Activated CD8-positive, alpha-beta memory T cell treated with anti-CD3 and anti-CD28 coated beads, Interleukin-2, amount 50 U/mL, for 4 hours (primary cell): Measurements from ENCODE around the gene TNS1.

Experiments used
- DNase-seq: peaks from one replicate; pipeline ENCODE4 v3.0.0-alpha.2; 2020

Gene TNS1

DNA sequence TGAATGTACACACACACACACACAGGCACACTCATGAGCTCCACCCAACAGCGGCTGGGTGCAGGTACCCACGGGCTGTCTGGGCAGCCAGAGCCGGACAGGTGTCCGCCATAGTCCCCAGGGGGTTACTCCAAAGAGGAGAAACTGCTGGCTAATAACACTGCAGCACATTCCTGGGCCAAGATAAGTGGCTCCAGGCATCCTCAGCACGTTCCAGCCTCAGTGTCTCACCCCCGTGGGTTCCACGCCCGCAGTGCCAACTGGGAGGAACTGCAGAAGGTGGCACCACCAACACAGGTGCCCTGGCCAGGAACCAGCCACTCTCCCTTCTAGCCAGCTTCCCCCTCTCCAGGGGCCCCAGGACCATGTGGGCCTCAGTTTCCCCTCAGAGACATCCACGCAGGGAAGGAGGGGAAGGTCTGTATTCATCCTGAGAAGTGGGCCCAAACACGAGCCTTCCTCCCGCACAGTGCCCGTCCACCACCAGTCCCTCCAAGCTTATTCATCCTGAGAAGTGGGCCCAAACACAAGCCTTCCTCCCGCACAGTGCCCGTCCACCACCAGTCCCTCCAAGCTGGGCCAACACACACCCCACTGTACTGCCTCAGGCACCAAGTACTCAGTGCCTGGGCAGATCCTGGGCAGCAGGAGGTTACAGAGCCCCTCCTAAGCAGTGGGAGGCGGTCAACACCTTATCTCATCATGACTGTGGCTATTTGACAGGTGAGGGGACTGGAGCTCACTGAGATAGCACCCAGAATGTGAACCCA is 47.6 kb downstream of the TNS1 start:
- no peak for DNase-seq

DNA sequence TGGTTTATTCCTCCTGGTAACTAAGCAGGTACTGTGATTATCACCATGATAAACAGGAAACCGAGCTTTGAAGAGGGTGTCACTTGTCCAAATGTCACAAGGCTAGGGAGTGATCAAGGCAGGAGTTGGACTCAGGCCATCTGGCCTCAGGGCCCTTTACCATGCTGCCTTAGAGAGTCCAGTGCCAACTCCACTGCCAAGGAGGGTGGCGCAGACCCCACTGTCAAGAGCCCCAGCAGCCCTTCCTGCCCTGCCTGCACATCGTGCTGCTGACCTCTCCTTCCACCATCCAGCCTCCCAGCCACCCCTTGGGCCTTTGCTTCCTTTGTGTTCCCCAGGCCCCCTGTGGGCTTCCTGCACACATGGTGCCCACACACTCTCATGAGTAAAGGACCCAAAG is 48.3 kb downstream of the TNS1 start:
- no peak for DNase-seq

DNA sequence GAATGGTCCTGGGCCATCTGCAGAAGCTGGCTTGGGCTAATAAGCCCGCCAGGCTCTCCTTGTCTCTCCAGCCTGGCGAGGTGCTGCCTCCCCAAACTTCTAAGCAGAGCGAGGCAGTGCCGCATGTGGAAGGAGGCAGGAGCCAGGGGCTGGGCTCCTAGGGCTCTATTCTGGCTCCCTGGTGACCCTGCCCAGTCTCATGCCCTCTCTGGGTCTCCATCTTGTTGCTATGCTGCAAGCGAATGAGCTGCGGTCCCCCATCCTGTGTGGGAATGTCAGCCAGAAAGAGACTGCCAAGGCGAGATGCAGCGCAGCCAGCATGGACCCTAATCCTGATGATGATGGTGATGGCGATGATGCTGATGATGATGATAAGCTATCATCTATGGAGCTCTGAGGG is 48.7 kb downstream of the TNS1 start:
- no peak for DNase-seq

DNA sequence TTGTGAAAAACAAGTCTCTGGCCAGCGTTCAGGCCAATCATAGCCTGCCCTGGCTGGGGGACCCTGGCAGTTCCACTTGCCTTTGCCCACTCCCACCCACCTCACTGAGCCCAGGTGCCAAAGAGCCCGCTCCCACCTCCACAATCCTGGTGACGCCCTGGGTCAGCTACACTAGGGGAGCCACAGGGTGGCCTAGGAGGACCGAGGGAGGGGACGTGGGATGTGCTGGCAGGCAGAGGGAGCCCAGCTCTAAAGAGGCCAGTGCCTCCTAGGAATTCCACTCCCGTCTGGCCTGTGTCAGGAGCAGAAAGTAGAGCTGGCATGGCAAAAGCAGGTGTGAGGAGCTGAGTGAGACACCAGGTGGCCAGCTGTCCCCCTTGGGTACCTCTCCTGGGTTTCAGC is 49.3 kb downstream of the TNS1 start:
- no peak for DNase-seq

DNA sequence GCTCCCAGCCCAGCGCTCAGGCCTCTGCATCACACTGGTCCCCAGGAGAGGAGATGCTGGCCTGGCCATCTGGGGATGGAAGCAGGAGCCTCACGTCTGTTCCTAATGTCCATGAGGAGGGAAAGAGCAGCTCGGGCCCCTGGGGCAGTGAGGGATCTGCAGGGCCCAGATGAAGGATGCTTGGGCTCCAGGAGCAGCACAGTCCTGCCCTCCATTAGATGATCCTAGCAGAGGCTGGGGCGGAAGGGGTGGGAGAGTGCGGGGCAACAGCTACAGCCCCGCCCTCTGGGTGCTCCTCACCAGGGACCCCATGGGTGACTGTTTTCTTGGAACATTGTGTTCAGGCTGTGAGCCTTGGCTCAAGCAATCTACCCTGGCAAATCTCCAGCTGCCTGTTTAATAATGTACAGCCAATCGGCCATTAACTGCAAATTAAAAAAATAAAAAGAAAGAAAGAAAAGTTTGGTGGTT is 49.7 kb downstream of the TNS1 start:
- no peak for DNase-seq

DNA sequence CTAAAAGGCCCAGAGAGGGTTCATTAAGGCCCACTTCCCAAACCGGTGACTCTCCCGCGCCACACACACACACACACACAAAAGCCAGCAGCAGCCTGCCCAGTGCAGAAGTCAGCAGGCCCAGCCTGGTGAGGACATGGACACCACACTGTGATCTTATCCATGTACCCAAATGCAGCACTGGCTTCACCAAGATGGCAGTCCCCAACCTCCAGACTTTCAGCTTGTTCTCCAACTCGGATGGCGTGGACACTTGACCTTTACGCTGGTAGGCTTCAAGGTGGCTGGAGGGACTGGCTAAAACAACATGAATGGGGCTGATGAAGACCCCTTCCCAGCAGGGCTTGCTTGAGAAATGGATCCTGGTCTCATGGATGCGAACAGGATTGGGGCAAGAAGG is 50.4 kb downstream of the TNS1 start:
- DNase-seq: no peak

DNA sequence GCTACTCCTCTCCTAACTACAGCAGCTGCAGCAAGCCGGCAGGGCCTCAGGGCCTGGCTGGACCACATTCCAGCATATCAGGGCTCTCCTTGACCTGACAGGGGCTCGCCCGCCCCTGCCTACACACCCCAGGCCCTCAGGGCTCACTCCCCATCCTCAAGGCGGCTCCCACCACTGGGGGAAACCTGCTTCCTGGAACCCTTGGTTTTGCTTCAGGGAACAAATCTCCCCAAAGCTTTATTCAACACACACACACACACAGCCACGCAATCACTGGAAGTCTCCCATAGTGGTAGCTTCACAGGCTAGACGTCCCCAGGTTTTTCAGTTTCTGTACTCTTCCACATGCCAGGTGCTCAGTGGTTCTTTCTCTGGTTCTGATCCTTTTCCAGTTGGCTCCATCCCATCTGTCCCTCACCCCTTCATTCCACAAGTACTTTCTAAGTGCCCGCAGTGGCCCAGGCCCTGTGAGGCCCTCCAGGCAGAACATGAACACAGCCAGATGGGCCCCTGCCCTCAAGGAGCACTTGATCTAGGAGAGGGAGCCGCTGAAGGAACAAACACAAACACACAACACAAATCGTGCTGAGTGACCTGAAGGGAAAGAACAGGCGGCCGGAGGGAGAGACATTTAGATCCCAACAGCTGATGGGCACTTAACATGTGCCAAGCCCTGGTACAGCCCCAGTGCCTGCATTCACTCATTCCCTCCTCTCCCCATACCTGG is 51.1 kb downstream of the TNS1 start:
- no peak for DNase-seq

DNA sequence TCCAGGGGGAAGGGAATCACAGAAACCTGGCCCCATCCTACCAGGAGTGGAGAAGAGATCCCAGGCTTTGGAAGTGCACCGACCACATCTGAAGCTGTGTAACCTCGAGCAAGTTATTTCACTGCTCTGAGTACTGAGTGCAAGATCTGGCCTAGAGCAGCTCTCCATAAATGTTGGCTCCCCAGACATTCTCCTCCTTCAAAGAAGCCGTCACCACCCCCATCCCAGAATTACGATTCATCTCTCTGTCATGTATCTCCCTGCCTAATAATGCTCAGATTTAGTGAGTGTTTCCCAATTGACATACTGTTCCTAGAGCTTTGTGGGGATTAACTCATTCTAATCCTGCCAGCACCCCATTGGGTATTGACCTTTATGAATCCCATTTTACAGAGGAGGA is 51.7 kb downstream of the TNS1 start:
- no peak for DNase-seq

DNA sequence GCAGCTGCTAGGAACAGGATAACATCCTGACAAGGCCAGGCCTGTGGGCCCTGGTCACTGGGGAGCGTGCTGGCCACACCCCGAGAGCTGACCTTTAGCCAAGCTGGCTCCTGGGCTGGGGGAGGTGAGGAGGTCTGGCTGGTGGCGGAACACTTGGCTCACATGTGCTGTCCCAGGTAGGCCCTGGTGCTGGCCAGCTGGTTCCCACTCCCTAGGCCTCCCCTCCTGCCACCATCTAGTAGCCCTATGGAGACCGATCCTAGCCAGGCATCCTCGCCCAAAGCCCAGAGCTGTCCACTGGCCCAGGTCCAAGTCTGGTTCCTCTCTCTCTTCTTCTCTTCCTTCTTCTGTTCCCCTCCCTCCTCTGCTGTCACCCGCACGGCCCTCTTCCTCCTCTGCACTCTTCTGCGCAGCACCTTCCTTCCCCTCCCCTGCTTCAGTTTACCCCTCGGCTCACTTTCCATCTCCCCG is 52.4 kb downstream of the TNS1 start:
- DNase-seq: no peak

DNA sequence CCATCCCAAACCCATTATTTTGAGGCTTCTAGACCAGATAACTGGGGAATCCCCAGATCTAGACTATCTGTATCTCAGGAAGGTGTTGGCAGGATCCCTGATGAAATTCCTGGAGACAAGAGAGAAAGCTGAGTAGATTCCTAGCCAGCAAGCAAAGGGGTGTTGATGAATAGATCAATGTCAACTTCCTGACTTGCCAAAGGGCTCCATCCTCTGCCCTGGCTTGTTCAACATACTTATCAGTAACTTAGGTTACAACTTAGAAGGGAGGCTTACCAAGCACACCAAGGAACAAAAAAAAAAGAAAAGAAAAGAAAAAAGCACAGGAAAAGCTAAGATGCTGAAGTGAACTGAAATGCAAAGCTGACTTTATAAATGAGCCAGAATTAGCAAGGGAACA is 53.3 kb downstream of the TNS1 start:
- DNase-seq: no peak

DNA sequence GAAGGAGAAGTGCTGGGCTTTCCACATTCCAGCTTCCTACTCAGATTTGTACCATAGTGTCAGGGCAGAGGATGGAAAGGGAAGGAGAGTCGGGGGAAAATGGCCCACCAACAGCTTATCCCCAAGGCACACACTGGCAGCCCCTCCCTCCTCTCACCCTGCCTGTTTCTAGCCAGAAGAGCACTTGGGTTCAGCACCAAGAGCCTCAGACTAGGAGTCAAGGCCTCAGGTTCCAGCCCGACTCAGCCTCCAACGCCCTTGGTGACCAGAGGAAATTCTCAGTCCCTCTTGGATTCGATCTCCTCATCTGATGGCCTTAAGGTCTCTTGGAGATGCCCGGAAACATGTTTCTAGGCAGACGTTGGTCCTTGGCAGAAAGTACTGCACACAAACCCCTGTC is 53.9 kb downstream of the TNS1 start:
- no peak for DNase-seq

DNA sequence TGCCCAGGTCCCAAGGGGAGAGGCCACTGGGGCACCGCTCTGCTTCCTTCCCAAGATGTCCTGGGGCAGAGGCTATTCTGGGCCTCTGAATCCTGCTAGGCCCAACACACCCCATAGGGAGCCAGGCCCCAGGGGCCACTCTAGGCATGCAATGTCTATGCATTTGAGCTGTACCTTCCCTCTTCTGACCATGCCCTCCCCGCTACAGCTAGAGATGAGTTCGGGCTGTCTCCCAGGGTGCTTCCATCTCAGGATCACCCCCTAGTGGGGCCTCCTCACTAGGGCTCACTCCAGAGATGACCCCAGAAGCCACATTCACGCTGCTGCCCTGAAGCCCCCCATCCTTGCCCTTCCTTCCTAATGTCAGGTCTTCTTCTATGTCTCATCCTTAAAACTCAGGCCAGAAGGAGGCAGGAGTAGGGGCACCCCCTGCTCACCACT is 54.4 kb downstream of the TNS1 start:
- no peak for DNase-seq

DNA sequence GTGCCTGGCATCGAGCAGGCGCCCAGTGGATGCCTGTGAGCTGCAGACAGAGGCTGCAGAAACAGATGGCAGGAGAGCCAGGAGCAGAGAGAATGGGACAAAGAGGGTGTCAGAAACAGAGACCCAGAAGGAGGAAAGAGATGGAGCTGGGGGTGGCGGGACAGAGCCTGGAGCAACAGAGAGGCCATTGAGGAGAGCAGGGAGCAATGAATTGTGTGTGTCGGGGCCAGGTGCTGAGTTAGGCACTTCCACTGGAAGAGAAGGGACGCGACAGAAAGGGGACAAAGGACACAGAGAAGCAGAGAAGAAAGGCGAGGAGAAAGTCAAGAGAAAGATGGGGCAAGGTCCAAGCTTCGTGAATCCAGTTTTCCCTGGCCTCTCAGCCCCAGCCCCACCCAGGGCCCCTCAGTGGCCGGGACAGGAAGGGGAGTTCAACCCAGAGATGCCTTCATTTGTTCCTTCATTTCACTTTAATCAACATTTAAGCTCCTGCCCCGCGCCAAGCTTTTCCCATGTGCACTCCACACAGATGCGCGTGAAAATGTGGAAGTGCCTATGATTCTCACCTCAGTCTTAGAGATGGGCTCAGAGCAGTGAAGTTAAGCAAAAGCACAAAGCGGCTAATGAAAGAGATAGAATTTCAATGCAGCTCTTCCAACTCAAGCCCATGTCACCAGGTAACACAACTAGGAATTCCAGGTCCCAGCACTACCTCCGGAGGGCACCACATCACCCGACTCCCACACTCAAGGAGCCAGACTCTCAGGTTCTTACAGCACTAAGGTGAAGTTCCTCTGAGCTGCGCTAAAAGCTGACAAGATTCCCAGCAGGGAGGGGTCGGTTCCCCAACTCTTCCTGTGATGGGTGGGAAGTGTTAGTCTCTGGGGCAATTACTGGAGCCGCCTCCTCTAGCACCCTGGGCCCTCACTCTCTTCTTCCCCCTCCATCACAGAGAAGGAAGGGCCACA is 55.1 kb downstream of the TNS1 start:
- DNase-seq: no peak

DNA sequence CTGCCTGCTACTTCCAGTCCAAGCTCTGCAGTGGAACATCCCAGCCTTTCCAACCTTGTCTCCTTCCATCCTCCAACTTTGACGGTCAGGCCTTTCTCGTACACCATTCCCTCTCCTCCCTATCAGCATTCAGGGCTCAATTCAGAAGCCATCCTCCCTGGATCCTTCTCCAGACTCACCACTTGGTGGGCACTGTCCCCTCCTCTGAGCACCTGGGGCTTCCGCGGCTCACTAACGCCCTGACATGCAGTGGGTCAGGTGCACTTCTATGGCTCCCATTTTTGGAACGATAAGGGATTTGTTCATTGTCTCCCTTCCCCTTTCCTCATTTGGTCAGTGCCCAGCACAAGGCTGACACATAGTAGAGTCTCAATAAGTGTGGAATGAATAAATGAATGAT is 56.7 kb downstream of the TNS1 start:
- no peak for DNase-seq

DNA sequence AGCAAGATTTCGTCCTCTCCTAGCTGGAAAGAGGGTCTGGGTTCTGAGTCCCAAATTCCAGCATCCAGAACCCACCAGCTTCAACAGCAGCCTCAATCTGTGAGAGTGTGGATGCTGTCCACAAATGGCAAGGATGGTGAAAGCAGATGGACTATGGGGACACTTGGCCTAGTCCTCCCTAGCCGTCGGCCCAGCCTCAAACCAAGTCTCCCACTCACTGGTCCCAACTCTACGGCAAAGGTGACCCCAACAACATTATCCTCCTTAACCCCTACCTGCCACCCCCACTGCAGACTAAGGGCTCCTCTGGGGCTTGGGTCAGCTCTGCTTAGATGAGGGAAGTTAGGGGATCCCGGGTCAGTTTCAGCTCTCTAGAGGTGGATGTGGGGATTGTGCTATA is 57.3 kb downstream of the TNS1 start:
- no peak for DNase-seq

DNA sequence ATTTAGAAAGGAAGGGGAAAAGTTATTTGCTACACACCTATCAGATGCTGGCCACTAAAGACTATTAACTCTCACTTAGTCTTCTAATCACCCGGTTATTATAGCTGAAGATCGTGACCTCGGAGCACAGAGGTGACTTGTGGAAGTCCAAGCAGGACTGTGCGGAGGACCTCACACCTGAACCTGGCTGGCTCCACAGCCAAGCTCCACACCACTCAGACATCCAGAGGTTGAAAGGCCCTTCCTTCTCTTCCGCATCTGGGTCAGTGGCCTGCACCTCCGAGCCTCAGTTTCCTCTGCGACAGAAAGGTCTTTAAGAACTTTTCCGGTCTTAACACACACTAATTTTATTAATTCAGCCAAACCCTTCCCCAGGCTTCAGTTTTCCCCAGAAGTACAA is 57.9 kb downstream of the TNS1 start:
- DNase-seq: no peak

DNA sequence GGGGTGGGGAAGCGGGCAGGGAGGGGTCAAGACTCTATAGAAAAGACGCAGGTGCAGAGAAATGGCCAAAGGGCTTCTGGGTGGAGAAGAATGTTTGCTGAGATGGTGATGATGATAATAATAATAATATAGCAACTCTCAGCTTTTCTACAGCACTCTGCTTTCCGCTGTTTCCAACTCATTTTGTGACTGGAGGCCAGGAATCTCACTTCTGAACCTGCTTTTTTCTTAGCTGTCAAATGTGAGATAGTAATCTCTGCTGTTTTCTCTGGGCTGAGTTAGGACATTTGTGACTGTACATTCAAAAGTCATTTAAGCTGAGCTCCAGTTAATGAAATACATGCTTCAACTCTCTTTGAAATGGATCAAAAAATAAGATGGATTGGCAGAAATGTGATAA is 58.4 kb downstream of the TNS1 start:
- no peak for DNase-seq

DNA sequence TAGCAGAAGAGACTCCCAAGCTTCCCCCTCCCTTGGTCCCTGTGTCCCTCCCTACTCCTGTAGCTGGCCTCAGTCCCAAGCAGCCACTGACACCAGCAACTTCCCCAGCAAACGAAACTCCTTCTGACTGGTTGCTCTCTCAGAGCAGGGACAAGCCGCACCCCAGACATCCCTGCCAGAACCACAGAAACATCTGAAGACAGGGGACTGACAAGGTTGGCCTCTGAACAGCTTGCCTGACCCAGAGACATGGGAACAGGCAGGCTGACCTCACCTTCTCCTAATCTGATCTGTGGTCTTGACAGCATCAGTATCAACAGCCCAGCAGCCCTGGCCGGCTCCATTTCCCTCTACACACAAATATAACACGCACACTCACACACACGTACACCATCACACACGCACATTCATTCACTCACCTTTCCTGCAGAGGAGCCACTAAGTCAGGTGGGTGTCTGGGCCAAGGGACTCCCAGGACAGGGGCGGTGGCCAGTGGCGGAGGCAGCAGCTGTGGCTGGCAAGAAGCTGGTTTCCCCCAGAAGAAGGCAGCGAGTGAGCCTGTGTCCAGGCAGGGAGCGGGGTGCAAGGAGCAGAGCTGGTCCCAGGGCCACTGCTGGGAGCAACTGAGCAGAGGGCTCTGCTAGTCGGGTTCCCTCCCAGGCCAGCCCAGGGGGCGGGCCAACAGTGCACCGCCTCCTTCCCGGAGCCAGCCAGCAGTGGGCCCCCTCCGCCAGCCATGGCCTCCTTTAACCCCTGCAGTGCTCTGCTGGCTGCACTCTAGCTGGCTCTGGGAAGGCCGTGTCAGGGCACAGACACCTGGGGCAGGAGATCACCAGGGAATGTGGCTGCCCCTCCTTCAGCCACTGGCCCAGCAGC is 59.1 kb downstream of the TNS1 start:
- DNase-seq: no peak

DNA sequence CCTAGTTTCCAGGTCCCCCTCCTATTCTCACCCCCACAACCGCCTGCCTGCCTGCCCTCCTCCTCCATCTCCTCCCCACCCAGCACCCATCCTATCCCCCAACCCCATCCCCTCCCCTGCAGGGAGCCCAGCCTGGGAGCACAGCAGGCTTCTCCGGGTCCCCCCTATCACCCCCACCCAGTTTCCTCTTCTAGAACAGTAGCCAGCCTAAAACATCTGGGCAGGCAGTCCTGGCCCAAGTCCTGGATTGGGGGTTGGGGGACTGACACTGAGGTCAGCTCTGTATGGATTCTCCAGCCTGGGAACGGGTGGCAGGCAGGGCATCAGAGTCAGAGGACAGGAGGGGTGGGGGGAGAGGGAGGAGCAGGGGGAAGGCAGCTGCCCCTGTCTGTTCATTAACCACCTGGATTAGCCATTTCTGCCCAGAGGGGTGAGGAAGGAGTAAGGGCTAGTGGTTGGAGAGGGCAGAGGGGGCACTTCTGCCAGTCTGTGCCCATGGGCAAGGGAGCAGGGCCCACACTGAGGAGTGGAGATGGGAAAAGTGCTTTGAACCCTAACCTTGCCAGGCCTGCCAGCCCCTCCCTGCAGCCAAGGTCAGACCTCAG is 60.0 kb downstream of the TNS1 start:
- no peak for DNase-seq

DNA sequence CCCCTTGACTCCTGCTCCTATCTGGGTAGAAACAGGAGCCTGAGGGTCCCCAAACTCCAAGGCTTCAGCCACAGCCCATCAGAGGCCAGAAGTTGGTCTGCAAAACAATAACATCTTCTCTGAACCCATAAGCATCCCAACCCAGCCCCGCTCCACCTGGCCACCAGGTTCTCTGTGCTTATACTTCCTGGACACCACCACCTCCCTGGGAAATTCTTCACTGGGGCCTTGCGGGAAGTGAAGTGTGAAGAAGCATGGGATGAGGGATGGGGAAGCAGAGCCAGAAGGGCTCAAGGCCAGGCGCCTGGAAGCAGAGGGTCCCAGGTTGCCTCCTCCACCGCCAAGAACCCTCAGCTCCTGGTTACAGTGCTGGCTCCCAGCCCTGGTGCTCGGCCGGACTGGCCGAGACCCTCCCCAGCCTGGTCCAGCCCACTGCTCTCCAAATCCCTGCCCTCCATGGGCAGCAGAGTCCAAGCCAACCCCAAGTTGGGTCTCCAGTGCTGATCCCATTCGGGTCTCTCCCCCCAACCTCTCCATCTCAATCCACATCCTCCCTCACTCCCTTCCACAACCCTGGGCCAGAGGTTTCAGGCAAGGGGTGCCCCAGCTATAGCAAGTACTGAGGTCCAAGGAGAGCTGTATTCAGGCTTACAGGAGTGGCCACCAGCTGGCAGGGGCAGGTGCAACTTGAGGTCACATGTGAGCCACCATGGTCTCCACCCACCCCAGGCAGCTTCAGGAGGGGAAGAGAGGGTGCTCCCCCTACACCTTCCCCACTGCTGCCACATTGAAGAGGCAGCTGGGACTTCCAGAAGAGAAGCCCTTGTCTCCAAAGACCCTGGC is 60.7 kb downstream of the TNS1 start:
- DNase-seq: no peak

DNA sequence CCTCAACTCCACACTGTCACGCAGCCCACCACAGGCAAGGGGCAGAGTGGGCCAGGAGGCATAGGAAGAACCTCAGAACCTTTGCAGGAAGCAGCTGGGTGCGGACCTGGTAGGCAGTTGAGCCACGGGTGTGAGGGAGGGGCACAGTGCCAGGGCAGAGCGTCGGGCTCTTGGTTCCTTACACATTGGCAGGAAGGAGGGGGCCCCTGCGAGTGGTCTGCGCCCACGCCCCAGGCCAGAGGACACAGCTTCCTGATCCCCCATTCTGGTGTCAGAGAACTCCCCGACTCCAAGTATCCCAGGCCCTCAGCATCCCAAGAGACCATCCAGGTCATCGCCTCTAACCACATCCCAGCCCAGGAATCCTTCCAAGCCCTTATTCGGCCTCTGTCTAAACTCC is 61.5 kb downstream of the TNS1 start:
- no peak for DNase-seq
